ENCODE data around the gene FBXL20.

DNA sequence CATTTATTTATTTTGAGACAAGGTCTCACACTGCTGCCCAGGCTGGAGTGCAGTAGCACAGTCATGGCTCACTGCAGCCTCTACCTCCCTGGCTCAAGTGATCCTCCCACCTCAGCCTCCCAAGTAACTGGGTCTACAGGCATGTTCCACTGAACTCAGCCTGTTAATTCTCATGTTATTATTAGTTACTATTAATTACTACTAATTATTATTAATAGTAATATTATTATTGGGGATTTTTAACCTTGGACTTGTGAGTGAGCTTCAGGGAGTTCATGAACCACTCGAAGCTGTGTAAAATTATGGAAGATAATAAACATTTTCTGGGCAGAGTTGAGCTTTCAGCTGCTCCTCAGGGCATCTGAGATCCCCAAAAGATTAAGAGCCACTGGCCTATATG lies 171.1 kb downstream of the FBXL20 start:
- TF ChIP-seq, protein P1, sequence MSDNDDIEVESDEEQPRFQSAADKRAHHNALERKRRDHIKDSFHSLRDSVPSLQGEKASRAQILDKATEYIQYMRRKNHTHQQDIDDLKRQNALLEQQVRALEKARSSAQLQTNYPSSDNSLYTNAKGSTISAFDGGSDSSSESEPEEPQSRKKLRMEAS (IDR thresholded peaks at IDR 0.05) = no peak
- TF ChIP-seq ZNF274 (IDR thresholded peaks at IDR 0.05; ENCODE audit: low read depth, low read length) = no peak
- TF ChIP-seq, protein P2, sequence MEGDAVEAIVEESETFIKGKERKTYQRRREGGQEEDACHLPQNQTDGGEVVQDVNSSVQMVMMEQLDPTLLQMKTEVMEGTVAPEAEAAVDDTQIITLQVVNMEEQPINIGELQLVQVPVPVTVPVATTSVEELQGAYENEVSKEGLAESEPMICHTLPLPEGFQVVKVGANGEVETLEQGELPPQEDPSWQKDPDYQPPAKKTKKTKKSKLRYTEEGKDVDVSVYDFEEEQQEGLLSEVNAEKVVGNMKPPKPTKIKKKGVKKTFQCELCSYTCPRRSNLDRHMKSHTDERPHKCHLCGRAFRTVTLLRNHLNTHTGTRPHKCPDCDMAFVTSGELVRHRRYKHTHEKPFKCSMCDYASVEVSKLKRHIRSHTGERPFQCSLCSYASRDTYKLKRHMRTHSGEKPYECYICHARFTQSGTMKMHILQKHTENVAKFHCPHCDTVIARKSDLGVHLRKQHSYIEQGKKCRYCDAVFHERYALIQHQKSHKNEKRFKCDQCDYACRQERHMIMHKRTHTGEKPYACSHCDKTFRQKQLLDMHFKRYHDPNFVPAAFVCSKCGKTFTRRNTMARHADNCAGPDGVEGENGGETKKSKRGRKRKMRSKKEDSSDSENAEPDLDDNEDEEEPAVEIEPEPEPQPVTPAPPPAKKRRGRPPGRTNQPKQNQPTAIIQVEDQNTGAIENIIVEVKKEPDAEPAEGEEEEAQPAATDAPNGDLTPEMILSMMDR (IDR thresholded peaks at IDR 0.05 in 2 of 3, conservative IDR thresholded peaks at IDR 0.05 in 1 of 3; ENCODE audit: borderline replicate concordance in 1 of 3, insufficient read depth in 1 of 3, low read depth in 2 of 3, low read length in 2 of 3) = no peak
- no peak for TF ChIP-seq JUND (IDR thresholded peaks at IDR 0.05)
- no peak for TF ChIP-seq EZH2 (IDR thresholded peaks at IDR 0.05)
- TF ChIP-seq RAD21 (IDR thresholded peaks at IDR 0.05; ENCODE audit: low read depth) = no peak
- TF ChIP-seq EGR1 (IDR thresholded peaks at IDR 0.05; ENCODE audit: low read depth) = no peak
- no peak for TF ChIP-seq POLR2A (IDR thresholded peaks at IDR 0.05; ENCODE audit: borderline replicate concordance, extremely low read depth, insufficient read depth, insufficient read length)
- TF ChIP-seq SP1 (IDR thresholded peaks at IDR 0.05; ENCODE audit: low read depth) = no peak

Data from HCT116 (cell line).